GM18861 (cell line): ENCODE results near the gene C19orf85.
"Not testable (repeated sequence)": the region's sequence is repeated elsewhere in the genome, so short reads cannot be mapped to it uniquely, and the experiment has no call there.

ENCODE experiments used
- ATAC-seq: cut with Tn5 transposase; IDR thresholded peaks from one replicate; pipeline ENCODE4 v1.9.1; 2021; ENCODE audit not compliant: unreplicated experiment

Gene C19orf85

DNA sequence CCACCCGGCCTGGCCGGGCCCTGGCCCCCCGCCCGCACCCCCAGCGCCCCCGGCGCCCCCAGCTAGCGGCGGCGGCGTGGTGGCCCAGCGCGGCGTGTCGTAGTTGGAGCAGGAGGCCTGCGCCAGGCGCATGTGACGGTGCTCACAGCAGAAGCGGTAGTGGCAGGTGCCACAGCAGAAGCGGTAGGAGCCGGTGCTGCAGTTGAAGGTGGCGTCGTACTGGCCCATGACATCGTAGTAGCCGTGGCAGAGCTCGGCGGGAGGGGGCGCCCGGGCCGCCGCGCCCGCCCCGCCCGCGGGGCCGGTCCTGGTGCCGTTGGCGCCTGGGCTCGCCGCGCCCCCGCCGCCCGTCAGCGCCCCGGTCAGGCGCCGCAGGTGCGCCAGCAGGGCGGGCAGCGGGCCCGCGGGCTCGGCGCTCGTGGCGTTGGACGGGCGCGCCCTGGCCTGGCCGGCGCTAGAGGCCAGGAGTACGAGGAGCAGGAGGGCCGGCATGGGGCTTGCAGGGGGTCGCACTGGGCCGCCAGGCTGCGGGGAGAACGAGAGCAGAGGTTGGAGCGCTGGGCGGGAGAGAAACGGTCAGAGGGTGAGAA, 22.1 kb downstream of the C19orf85 start:
- ATAC-seq: no peak

DNA sequence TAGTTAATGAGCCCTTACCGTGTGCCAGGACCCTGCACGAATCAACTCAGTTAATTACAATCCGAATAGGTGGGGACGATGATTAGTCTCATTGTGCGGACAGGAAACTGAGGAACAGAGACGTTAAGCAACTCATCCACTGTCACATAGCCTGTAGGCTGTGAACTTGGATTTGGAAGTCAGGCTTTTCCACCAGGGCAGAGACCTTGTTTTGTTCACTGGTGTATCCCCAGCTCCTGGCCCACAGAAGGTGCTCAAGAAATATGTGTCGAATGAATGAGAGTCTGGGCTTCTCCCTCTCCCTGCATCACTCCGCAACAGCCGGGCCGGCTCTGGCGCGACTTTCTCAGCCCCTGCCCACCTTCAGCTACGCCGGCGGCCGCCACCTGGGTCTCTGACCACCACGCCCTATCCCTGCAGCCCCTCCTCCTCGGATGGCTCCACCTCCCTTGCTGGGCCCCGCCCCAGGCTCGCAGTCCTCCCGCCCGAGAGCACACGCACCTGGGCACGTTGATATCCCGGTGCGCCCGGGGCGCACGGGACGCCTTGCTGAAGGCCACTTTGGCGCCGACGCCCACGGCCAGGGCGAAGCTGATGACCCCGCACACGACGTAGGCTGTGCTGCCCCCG, 22.7 kb downstream of the C19orf85 start:
- ATAC-seq: no peak

DNA sequence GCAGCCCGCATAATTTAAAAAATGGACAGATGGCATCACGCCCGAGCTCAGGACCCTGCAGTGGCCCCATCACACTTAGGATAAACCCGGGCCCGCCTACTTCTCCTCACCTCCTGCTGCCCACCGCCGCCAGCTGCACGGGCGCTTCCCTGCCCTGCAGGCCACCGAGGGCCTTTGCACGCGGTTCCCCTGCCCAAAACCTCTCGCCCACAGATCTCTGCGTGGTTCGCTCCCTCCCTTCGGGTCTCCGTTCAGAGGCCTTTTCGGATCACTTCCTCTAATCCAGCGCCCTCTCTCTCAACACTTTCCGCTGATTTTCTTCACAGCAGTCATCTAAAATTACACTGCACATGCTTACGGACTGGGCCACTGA, 23.2 kb downstream of the C19orf85 start:
- no peak for ATAC-seq

- ATAC-seq: no peak
Observed at GRCh38 chr19:55440411-55441105, 24.0 kb downstream of the C19orf85 start.

- ATAC-seq: no peak
Observed at GRCh38 chr19:55439052-55439451, 25.5 kb downstream of the C19orf85 start.

- ATAC-seq: no peak
Observed at GRCh38 chr19:55437410-55437809, 27.1 kb downstream of the C19orf85 start.

GRCh38 chr19:55436847-55437246, 27.7 kb downstream of the C19orf85 start:
- ATAC-seq: no peak

- no peak for ATAC-seq
Observed at GRCh38 chr19:55435020-55435419, 29.5 kb downstream of the C19orf85 start.

DNA sequence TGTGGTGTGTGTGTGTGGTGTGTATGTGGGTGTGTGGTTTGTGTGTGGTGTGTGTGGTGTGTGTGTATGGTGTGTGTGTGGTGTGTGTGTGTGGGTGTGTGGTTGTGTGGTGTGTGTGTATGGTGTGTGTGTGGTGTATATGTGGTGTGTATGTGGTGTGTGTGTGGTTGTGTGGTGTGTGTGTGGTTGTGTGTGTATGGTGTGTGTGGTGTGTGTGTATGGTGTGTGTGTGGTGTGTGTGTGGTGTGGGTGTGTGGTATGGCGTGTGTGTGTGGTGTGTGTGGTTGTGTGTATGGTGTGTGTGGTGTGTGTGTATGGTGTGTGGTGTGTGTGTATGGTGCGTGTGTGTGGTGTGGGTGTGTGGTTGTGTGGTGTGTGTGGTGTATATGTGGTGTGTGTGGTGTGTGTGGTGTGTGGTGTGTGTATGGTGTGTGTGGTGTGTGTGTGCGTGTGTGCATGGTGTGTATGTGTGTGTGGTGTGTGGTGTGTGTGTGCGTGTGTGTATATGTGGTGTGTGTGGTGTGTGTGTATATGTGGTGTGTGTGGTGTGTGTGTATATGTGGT, 30.1 kb downstream of the C19orf85 start:
- ATAC-seq: no peak

DNA sequence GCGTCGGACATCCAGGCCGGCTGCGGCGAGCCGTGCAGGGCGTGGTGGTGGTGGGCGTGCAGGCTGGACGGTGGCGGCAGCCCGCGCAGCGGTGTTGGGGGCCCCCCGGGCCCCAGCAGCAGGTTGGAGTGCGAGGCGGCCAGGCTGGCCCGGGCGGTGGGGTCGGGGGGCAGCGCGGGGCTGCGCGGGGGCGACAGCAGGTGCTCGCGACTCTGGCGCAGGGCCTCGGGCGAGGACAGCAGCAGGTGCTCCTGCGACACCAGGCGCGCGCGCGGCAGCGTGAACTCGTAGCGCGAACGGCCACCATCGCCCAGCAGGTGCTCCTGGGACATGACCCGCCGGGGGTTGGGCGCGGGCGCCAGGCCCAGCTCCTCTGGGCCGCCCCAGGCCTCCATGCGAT, 31.3 kb downstream of the C19orf85 start:
- ATAC-seq: no peak

- ATAC-seq: no peak
Observed at GRCh38 chr19:55432241-55432959, 32.2 kb downstream of the C19orf85 start.

GRCh38 chr19:55431183-55431582, 33.4 kb downstream of the C19orf85 start:
- ATAC-seq: no peak

- no peak for ATAC-seq
Observed at GRCh38 chr19:55426042-55426441, 38.5 kb downstream of the C19orf85 start.

- no peak for ATAC-seq
Observed at GRCh38 chr19:55424518-55424917, 40.0 kb downstream of the C19orf85 start.

- ATAC-seq: no peak
Observed at GRCh38 chr19:55423225-55424005, 41.1 kb downstream of the C19orf85 start.

- ATAC-seq: not testable (repeated sequence)
Observed at GRCh38 chr19:55421281-55421680, 43.3 kb downstream of the C19orf85 start.

GRCh38 chr19:55419624-55420236, 44.8 kb downstream of the C19orf85 start:
- no peak for ATAC-seq

GRCh38 chr19:55419103-55419502, 45.4 kb downstream of the C19orf85 start:
- no peak for ATAC-seq

GRCh38 chr19:55418185-55418584, 46.4 kb downstream of the C19orf85 start:
- ATAC-seq: no peak
